ENCODE data around the gene GLRA2.

GLRA2 gene

DNA sequence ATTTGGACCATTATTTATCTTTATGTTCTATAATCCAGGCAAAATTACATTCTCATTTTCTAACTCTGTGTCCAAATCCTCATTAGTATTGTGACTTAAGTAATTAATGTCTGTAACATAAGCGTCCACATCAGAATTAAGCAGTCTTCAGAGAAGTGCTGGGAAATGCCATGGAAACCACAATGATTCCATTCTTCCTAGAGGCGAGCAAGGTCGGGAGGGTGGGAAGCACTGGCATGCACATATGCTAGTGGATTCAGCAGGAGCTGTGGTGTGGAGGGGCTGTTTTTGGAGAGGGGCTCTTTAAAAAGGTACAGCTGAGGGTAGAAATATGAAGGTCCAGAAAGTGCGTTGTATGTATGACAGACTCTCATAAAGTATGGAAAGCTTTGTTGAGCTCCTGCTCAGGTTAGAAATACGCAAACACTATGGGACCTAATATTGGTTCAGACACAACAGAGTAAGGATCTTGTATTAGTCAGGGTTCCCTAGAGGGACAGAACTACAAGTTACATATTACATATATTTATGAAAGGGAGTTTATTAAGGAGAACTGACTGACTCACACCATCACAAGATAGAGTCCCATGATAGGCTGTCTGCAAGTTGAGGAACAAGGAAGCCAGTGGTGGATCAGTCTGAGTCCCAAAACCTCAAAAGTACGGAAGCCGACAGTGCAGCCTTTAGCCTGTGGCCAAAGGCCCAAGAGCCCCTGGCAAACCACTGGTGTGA, 61.5 kb downstream of the GLRA2 start:
- Histone ChIP-seq H4K20me1 (ENCODE audit: insufficient read depth, low read length) (no peaks in the 10 kb centered on the region), H3K27me3 (replicated peaks; ENCODE audit: insufficient read depth, low read length) (no peaks in the 10 kb centered on the region), H3K27ac (ENCODE audit: low read length) (no peak overlapping the region), H3K4me2 (ENCODE audit: low read depth, low read length) (no peak overlapping the region), H2AFZ (ENCODE audit: low read length) (no peak overlapping the region), H3K4me3 (ENCODE audit: low read length) (no peak overlapping the region), H3K79me2 (ENCODE audit: low read length) (no peaks in the 10 kb centered on the region), H3F3A (ENCODE audit: insufficient read depth, low read length) (no peaks in the 10 kb centered on the region), H3K9me2 (replicated peaks; ENCODE audit: insufficient read depth, low read length) (no peaks in the 10 kb centered on the region), H3K4me1 (ENCODE audit: low read length) (no peaks in the 10 kb centered on the region), H3K9me3 (replicated peaks; ENCODE audit: insufficient read depth, low read length) (no peaks in the 10 kb centered on the region), H3K36me3 (replicated peaks; ENCODE audit: insufficient read depth, low read length) (no peaks in the 10 kb centered on the region), H3K9ac (ENCODE audit: low read length) (no peak overlapping the region)
- no peak for DNase-seq
- TF ChIP-seq EZH2 (optimal IDR thresholded peaks at IDR 0.05; ENCODE audit: low read depth, low read length) (no peak), EZH2phosphoT487 (IDR thresholded peaks at IDR 0.05; ENCODE audit: low read length) (no peak)
- TF ChIP-seq, protein P1, sequence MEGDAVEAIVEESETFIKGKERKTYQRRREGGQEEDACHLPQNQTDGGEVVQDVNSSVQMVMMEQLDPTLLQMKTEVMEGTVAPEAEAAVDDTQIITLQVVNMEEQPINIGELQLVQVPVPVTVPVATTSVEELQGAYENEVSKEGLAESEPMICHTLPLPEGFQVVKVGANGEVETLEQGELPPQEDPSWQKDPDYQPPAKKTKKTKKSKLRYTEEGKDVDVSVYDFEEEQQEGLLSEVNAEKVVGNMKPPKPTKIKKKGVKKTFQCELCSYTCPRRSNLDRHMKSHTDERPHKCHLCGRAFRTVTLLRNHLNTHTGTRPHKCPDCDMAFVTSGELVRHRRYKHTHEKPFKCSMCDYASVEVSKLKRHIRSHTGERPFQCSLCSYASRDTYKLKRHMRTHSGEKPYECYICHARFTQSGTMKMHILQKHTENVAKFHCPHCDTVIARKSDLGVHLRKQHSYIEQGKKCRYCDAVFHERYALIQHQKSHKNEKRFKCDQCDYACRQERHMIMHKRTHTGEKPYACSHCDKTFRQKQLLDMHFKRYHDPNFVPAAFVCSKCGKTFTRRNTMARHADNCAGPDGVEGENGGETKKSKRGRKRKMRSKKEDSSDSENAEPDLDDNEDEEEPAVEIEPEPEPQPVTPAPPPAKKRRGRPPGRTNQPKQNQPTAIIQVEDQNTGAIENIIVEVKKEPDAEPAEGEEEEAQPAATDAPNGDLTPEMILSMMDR (IDR thresholded peaks at IDR 0.05; ENCODE audit: low read length): no peak

DNA sequence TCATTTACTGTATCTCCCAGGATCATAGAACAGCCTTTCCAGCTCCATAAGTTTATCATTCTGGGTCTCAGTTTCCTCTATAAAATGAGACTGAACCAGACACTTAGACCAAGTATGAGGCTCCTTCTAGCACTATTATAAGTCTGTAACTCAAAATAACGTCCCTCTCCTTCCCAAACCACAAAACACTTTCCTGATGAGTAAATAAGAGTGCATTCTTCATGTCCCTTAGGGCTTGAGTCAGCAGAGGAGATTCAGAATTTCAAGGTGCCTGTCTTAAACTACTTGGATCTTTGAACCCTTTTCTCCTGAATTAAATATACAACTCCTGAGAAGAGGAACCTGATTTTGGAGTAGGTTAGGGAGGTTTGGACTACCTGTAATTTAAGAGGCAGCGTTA, 62.6 kb downstream of the GLRA2 start:
- Histone ChIP-seq H3K4me1 (ENCODE audit: low read length) (no peaks in the 10 kb centered on the region), H3F3A (ENCODE audit: insufficient read depth, low read length) (no peaks in the 10 kb centered on the region), H3K4me2 (ENCODE audit: low read depth, low read length) (no peak overlapping the region), H3K27me3 (replicated peaks; ENCODE audit: insufficient read depth, low read length) (no peaks in the 10 kb centered on the region), H3K9ac (ENCODE audit: low read length) (no peak overlapping the region), H3K9me3 (replicated peaks; ENCODE audit: insufficient read depth, low read length) (no peaks in the 10 kb centered on the region), H4K20me1 (ENCODE audit: insufficient read depth, low read length) (no peaks in the 10 kb centered on the region), H3K36me3 (replicated peaks; ENCODE audit: insufficient read depth, low read length) (no peaks in the 10 kb centered on the region), H2AFZ (ENCODE audit: low read length) (no peak overlapping the region), H3K27ac (ENCODE audit: low read length) (no peak overlapping the region), H3K4me3 (ENCODE audit: low read length) (no peak overlapping the region), H3K9me2 (replicated peaks; ENCODE audit: insufficient read depth, low read length) (no peaks in the 10 kb centered on the region), H3K79me2 (ENCODE audit: low read length) (no peaks in the 10 kb centered on the region)
- no peak for DNase-seq
- TF ChIP-seq EZH2phosphoT487 (IDR thresholded peaks at IDR 0.05; ENCODE audit: low read length): no peak
- TF ChIP-seq, protein P1 (IDR thresholded peaks at IDR 0.05; ENCODE audit: low read length): no peak
- TF ChIP-seq EZH2 (optimal IDR thresholded peaks at IDR 0.05; ENCODE audit: low read depth, low read length): no peak

DNA sequence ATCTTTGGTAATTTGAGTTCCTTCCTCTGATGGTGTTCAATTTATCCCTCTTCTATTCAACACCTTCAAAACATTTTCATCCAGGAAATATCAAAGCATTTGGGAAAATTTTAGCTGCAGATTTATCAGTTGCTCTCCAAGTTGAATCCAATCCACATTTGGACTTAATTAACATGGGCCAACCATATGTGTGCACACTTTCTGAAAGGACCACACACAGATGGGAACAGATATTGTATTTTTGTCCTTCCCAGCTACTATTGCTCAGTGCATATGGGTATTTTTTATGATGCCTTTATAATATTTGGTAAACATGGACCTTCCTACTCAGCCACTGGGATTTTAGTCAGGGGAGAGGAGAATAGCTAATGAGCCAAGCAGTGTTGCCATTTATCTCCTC, 65.2 kb downstream of the GLRA2 start:
- no peaks in the 10 kb centered on the region for H3F3A ChIP-seq (ENCODE audit: insufficient read depth, low read length)
- H4K20me1 ChIP-seq (ENCODE audit: insufficient read depth, low read length): no peaks in the 10 kb centered on the region
- no peaks in the 10 kb centered on the region for H3K4me1 ChIP-seq (ENCODE audit: low read length)
- H3K4me2 ChIP-seq (ENCODE audit: low read depth, low read length): no peak overlapping the region
- H3K27me3 ChIP-seq (replicated peaks; ENCODE audit: insufficient read depth, low read length): no peaks in the 10 kb centered on the region
- H3K79me2 ChIP-seq (ENCODE audit: low read length): no peaks in the 10 kb centered on the region
- H3K36me3 ChIP-seq (replicated peaks; ENCODE audit: insufficient read depth, low read length): no peaks in the 10 kb centered on the region
- H3K9me2 ChIP-seq (replicated peaks; ENCODE audit: insufficient read depth, low read length): no peaks in the 10 kb centered on the region
- H3K4me3 ChIP-seq (ENCODE audit: low read length): no peak overlapping the region
- TF ChIP-seq, protein P1 (IDR thresholded peaks at IDR 0.05; ENCODE audit: low read length): no peak
- TF ChIP-seq EZH2 (optimal IDR thresholded peaks at IDR 0.05; ENCODE audit: low read depth, low read length) (no peak), EZH2phosphoT487 (IDR thresholded peaks at IDR 0.05; ENCODE audit: low read length) (no peak)
- H2AFZ ChIP-seq (ENCODE audit: low read length): no peak overlapping the region
- H3K27ac ChIP-seq (ENCODE audit: low read length): no peak overlapping the region
- H3K9ac ChIP-seq (ENCODE audit: low read length): no peak overlapping the region
- DNase-seq: no peak
- no peaks in the 10 kb centered on the region for H3K9me3 ChIP-seq (replicated peaks; ENCODE audit: insufficient read depth, low read length)
